Measurements from ENCODE around the gene CMBL. TPM values are rescaled to one million over a fixed set of nuclear protein-coding genes. Genes with fewer than 3 reads are reported as not detected.

The CMBL gene
- total RNA-seq, 1 experiment from 2014 or later = 43.2 TPM

- POLR2A ChIA-PET = no interaction called here
- no peak for TF ChIP-seq REST (IDR thresholded peaks at IDR 0.05; ENCODE audit: insufficient read depth in 1 of 2, low read depth in 2 of 2, low read length in 1 of 2)
- TF ChIP-seq SIN3A (IDR thresholded peaks at IDR 0.05; ENCODE audit: borderline replicate concordance, insufficient read depth, low read depth, low read length) = no peak
- TF ChIP-seq TCF7L2 (IDR thresholded peaks at IDR 0.05; ENCODE audit: low read depth, low read length) = no peak
- no peak for TF ChIP-seq CTCF (IDR thresholded peaks at IDR 0.05)
- TF ChIP-seq POLR2AphosphoS5 (IDR thresholded peaks at IDR 0.05; ENCODE audit: low read depth, low read length) = no peak
- Histone ChIP-seq H3K9me3 (ENCODE audit: control insufficient read depth, insufficient read depth, low read depth, low read length) (no peaks in the 10 kb centered on the region), H3K27me3 (ENCODE audit: control insufficient read depth, insufficient read depth, low read length) (no peaks in the 10 kb centered on the region), H3K4me3 (ENCODE audit: low read depth in 2 of 2, low read length in 2 of 2) (no peak overlapping the region), H3K27ac (ENCODE audit: low read length) (no peak overlapping the region), H3K36me3 (ENCODE audit: control insufficient read depth, insufficient read depth, low read length) (no peaks in the 10 kb centered on the region), H3K4me1 (ENCODE audit: control insufficient read depth, insufficient read depth, low read length) (peaks cover 8% of the 10 kb centered on the region; the same call in 1 of the 2 replicates)
- in situ Hi-C loops (cut with HindIII; ENCODE audit: low pct_unique_long_range_greater_than_20kb, low sequenced_read_pairs) = no loop called here
- intact Hi-C loops (cut with micrococcal nuclease; ENCODE audit: unreplicated experiment) = no loop called here
- DNase-seq (ENCODE audit: low read depth, low spot score) (no peak), ATAC-seq (no peak)
- CTCF ChIA-PET = interaction anchor here (0.7 to 0.8 kb wide), 2 partner anchors 82 to 86 kb away, joined by 3 to 10 read pairs; no protein-coding TSS in a partner anchor
- no TSS peak for BruUV-seq (replicated peaks)
These were observed 30.3 kb upstream of the CMBL start for GRCh38 chr5:10337986-10338385.

- H3K27ac ChIP-seq (ENCODE audit: low read length) = no peak overlapping the region
- CTCF ChIA-PET = interaction anchor here (0.7 kb wide), 1 partner anchor 83 kb away, joined by 3 read pairs; no protein-coding TSS in a partner anchor
- no peaks in the 10 kb centered on the region for H3K9me3 ChIP-seq (ENCODE audit: control insufficient read depth, insufficient read depth, low read depth, low read length)
- TF ChIP-seq TCF7L2 (IDR thresholded peaks at IDR 0.05; ENCODE audit: low read depth, low read length) (no peak), REST (IDR thresholded peaks at IDR 0.05; ENCODE audit: insufficient read depth in 1 of 2, low read depth in 2 of 2, low read length in 1 of 2) (no peak), SIN3A (IDR thresholded peaks at IDR 0.05; ENCODE audit: borderline replicate concordance, insufficient read depth, low read depth, low read length) (no peak)
- no peak overlapping the region for H3K4me3 ChIP-seq (ENCODE audit: low read depth in 2 of 2, low read length in 2 of 2)
- intact Hi-C loops (cut with micrococcal nuclease; ENCODE audit: unreplicated experiment) = no loop called here
- no peak for ATAC-seq
- BruUV-seq (replicated peaks) = no TSS peak
- in situ Hi-C loops (cut with HindIII; ENCODE audit: low pct_unique_long_range_greater_than_20kb, low sequenced_read_pairs) = no loop called here
- DNase-seq (ENCODE audit: low read depth, low spot score) = no peak
- H3K27me3 ChIP-seq (ENCODE audit: control insufficient read depth, insufficient read depth, low read length) = no peaks in the 10 kb centered on the region
- POLR2A ChIA-PET = no interaction called here
- H3K36me3 ChIP-seq (ENCODE audit: control insufficient read depth, insufficient read depth, low read length) = no peaks in the 10 kb centered on the region
- peaks cover 12% of the 10 kb centered on the region for H3K4me1 ChIP-seq (ENCODE audit: control insufficient read depth, insufficient read depth, low read length)
These were observed 29.4 kb upstream of the CMBL start for GRCh38 chr5:10337107-10337506.
